Activated CD4-positive, alpha-beta T cell treated with anti-CD3 and anti-CD28 coated beads, Interleukin-10, Interleukin-2, amounts not matched to agents 100 ng/mL and 50 ng/mL, durations not matched to agents 16 hours and 8 hours (primary cell): ENCODE results near the gene ADGRA1.

Source experiments
- DNase-seq: peaks from one replicate; pipeline ENCODE4 v3.0.0-alpha.2; 2020

Gene ADGRA1

DNA sequence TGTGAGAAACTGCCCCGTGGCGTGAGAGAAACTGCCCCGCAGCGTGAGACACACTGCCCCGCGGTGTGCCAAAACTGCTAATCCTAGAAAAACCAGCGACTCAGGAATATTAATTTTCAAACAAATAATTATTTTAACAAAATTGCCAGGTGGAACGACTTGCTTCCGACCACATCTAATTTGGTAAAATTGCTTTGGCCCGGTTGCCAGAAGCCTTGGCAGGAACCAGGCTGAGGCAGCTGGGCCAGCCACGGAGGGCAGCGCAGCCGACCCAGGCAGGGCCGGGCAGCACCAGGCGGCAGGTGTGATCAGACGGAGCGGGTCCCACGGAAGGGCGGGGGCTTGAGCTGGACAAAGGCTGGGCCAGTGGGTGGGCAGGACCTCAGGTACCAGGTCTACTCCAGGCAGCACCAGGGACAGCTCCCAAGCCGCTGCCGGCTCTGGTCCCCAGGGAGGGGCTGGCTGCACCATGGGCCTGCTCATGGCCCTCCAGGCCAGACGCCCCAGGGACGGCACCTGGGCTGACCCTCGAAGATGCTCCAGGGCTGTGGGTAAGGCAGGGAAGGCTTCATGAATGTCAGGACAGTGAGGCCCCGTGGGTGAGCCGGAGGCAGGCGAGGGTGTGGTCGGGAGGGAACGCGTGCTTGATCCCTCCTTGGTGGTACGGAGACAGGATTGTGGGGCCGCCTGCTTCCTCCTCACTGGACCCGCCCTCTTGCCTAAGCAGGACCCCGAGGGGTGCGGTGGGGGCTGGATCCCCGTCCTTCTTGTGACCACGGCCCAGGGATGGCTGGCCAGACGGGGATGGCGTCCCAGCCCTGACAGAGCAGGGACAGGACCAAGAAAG is 7.7 kb upstream of the ADGRA1 start:
- DNase-seq: no peak

DNA sequence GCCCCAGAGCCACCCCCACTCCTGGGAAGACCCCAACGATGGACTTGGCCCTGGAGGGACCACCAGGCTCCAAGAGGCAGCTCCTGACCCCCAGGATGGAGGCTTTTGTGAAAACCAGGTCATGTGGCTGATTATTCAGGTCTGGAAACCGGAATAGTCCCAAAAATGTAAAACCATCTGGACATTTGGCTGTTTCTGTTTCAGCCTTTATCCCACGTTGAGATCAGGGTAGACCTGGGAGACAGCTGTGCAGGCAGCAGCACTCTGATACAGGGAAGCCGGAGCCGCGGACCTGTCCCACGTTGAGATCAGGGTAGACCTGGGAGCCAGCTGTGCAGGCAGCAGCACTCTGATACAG is 7.1 kb upstream of the ADGRA1 start:
- DNase-seq: no peak

DNA sequence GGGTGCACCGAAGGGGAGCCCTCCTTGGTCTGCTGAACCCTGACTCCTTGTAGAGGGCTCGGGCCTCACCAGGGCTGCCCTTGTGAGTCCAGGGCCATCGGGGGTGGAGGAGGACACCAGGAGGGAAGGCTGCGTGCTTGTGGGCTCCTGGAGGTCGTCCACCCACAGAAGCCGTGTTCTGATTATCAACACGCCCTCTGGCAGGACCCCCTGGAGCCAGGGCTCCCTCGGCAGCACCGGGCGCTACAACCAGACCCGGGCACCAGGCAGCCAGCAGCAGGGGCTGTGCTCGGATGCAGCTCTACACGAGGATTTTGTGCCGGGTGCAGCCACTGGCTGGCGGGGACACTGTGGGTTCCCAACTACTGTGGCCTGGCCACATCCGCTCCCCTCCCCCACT is 6.1 kb upstream of the ADGRA1 start:
- no peak for DNase-seq

DNA sequence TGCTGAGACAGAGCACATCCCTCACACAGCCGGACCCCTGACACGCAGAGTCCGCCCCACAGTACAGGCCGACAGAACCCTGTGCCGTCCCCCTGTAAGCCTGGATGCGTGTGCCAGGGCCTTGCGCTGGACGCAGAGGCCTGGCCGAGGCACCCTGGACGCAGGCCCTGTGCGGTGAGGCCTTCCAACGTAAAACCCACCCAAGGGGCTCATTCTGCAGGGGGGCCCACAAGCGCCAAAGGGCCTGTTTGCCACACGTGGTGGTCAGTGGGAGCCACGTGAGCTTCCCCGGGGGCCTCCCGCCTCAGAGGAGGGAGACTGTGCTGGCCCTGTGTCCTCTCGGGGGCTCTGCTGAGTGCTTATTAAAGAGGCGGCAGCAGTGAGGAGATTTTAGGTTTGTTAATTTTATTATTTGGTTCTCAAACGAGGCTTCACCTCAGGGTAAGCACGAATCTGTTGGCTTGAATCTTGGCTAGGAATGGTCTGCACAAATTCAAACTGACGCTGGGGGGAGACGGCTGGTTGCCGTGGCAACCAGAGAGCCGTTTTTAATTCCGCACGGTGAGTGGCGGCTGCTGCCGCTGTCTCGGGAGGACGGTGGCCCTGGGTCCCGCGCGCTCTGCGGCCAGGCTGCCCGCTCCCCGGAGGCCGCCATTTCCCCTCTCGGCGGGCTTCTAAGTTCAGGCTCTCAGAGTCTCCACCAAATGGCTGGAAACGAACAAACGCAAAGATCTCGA is 4.9 kb upstream of the ADGRA1 start:
- no peak for DNase-seq

DNA sequence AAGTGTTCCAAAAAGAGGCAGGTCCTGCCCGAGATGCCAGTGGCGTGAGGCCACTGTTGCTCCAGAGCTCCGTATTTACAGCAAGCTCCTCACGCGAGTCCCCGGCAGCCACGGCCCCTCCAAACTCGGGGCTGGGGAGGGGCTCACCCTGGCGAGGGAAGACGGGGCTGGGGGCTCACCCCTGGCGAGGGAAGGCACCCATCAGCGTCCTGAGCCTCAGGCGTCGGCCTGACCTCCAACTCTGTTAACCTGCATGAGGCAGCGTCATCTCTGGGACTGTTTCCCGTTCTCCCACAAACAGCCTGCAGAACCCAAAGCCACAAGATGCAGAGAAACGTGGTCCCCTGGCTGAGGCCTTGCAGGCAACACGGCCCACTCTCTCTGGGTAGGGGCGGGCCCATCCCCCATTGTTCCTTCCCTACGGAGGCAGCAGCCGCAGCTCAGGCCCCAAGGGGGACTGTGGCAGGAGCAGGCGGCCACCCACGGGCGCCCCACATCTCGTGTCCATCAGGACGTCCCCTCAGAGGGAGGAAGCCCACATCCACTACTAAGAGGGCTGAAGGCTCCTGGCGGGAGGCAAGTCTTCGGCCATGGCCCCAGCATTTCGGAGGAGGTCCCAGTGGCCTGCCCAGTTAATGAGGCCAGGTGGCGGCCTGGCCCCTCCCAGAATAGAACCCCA is 4.2 kb upstream of the ADGRA1 start:
- no peak for DNase-seq

DNA sequence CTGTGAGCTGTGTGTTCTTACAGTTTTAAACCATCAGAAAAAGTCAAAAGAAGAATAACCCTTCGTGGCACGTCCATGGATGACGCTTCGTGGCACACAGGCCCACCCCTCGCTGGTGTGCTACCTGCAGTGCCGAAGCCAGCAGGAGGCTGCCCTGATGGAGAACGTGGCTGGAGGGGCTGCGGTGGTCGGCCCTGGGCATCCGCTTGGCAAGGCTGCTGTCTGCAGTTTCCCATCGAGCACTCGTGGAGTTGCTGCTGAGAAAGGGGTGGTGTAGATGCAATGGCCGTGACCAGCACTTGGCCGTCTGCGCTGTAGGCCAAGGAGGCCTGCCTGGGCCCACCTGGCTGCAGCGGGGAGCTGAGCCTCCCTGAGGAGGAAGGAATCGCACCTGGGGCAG is 3.2 kb upstream of the ADGRA1 start:
- DNase-seq: no peak

DNA sequence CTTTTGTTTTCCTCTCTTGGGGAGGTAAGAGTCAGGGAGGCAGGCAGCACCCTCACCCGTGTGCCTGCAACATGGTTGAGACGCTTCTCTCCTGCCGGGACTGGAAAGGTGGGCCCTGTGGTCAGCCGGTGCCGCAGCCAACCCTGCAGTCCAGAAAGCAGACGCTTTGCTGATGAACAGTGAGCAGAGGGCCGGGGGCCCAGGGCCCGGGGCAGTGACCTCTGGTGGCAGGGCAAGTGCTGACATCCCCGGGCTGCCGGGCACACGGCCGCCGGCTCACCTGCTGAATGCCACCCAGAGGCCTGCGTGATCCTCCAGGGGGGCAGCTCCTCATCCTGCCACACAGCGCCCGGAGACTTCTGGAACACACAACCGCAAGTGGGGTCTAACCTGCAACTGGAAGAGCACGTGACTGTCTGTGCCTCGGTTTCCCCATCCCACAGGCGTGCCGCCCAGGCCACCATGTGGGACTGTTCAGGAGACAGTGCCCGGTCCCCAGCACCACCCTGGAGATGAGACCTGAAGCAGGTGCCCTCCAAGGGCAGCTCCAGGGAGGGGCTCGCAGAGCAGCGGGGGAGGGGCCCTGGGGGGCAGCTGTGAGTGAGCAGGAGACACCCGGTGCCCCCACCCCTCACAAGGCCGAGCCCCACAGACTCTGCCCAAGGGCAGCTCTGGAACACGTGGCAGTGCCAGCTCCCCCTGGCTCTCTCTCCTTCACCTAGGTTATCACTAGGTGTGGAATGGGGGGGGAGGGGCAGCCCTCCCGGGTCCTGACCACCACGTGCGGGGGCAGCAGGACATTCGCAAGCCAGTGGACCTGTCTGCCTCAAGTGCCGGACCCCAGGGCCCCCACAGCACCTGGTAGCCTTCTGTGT is 2.2 kb upstream of the ADGRA1 start:
- no peak for DNase-seq

DNA sequence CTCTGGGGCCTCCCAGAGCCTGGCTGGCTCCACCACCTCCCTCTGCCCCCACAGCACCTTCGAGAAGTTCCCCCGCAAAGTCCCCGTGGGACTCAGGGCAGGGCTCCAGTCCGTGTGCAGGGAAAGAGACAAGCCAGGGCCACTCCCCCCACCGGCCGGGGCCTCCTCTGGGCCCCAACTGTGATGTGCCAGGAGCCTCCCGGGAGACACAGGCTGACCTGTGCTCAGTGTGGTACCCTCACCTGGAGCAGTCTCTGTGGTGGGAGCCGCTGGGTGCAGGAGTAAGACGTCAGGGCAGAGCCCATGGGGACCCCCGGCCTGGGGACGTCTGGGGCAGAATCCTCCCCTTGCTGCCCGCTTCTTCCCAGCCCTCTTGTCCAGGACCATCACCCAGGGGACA is 1.5 kb upstream of the ADGRA1 start:
- no peak for DNase-seq

DNA sequence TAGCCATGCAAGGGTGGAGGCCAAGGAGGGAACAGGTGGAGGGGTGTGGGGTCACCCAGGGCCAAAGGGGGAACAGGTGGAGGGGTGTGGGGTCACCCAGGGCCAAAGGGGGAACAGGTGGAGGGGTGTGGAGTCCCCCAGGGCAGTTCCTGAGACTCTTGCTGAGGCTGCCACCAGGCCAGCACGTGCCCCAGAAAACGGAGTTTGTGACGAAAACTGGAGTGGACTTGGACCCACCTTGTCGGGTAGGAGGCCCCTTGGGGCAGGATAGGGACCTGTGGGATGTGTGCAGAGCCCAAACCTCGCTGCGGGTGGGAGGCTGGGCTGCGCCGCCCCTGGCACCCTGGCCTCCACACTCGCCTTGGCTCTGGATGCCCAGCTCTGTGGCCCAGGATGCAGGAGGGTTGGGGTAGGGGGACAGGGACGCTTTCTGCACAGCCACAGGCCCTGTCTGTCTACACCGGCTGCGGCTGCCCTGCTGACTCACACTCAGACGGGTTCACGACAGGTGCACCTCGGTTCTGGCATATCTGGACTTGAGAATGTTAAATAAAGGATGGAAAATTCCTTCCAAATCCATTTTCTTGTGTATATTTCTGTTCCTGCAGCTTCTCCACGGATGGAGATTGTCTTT is 562 bp upstream of the ADGRA1 start:
- no peak for DNase-seq

DNA sequence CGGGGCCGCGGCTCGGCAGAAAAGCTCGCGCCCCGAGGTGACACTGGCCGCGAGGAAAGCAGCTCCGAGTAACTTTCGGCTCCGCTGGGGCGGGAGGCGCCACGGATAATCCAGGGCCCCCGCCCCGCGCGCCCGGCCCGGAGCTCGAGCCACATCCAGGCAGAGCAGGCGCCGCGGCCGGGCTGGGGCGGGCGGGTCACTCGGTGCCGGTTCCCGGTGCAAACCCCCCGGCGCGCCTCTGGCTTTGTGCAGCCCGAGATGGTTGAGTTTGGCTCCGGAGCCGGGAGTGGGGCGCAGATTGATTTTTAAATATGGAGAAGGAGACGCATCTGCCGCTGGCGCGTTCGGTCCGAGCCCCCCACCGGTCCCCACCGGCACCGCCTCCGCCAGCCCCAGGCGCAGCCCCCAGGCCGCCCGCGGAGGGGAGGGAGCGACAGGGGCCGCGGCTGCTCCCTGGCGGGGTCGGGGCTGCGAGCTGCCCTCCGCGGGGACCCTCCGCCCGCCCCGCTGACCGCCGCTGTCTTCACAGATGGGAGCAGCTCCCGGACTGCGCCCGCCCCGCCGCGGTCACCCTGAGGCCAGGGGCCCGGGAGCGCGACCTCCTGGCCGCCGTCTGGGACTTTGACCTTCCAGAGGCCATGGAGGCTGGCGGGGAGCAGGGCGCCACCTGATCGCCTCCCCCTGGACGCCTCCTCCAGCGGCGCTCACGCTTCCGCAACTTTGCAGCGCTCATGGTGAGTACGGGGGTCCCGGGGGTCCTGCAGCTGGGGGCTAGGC is 643 bp downstream of the ADGRA1 start:
- no peak for DNase-seq

DNA sequence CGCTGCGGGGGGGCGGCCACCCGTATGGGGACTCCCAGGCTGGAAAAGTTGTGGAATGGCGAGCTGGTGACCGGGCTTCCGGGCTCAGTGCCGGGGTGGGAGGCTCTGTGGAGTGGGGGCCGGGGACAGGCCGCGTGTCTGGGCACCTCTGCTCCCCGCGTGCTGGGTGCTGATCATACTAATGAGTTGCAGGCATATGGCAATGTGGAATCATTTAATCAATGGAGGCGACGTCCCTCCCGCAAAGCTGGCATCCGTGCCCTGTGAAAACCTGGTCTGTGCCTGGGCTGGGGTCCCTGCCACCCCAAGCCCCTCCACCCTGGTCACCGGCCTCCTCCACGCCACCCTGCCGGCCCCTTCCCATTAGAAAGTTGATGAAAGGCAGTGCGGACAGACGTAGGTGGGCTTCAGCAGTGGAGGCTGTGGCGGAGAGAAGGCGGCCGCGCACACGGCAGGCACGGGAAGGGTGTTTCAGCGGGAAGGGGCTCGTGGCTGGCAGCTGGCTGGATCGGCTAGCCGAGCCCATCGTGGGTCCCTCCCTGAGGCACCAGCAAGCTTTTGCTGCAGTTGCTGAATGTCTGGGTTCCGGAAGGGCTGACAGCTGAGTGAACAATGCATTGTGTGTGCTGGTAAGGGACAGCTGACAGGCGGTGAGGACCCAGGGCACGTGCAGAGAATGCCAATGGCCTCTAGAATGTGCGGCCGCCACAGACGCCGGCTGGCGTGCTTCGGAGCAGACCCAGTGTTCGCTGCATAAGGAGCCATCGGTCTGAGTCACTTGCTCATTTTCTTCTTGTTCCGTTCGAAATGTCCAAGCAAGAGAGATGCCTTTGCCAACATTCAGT is 1.5 kb downstream of the ADGRA1 start:
- DNase-seq: no peak

DNA sequence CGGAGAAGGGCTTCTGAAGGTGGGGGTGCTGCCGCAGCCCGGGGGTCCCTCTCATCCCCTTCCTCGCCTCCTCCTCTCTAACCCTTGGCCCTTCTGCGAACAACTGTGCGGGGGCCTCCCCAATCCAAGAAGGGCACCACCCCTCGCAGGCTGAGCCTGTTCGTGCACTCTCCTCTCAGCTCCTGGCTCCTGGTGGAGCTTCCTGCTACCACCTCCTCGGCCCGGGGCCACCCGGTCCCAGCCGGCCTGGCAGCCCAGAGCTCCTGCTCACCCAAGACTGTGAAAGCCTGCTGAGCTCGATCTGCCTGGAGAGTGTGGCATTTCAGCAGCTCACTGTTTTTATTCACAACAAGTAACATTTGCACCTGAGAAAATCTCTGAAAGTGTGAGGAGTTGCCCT is 2.4 kb downstream of the ADGRA1 start:
- no peak for DNase-seq

DNA sequence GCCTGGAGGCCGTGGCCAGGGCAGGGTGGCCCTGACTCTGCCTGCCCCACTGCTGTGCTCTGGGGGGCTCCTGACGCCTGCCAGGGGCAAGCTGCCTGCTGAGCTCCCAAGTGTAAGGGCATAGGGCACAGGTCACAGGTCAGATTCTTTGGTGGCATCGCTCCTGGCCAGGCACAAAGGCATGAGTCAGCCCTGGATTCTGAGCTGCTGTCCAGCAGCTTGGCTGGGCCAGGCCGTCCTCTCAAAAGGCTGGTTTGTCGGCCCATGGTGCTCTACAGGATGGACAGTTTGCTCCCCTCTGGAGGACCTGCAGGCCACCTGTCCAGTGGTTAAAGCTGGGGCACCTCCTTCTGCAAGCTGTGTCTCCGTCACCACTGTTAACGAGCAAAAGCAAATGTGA is 2.9 kb downstream of the ADGRA1 start:
- DNase-seq: no peak

DNA sequence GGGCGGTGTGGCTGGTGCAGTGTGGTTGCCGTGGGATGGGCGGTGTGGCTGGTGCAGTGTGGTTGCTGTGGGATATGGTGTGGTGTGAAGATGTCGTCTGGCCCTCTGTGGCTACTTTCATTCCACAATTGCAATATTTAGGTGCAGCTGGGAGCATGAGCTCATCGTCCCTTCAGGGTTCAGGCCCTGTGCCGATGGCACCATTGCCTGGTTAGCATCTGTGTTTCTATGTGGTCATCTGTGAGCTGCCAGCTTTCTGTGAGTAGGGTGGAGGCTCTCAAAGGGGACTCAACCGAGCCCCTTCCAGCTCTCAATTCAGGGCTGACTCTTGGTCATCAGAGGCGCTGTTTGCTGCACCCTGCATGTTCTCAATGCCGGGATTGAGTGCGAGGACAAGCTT is 3.6 kb downstream of the ADGRA1 start:
- no peak for DNase-seq

DNA sequence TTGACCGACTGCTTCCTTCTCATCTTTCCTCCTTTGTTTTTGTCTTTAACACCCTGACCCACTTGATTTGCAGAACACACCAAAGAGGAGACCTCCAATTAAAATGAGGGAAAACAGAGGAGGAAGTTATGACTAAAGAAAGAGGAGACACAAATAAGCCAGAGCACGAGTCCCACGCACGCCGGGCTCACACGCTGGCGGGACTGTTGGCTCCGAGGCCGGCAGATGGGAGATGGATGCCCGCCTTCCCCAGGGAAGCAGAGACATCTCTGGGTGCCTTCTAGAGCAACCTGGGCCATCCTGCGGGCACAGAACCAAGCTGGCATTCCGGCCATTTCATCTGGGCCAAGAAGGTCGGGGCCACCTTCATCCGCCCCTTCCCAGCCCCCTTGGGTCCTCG is 5.6 kb downstream of the ADGRA1 start:
- no peak for DNase-seq

DNA sequence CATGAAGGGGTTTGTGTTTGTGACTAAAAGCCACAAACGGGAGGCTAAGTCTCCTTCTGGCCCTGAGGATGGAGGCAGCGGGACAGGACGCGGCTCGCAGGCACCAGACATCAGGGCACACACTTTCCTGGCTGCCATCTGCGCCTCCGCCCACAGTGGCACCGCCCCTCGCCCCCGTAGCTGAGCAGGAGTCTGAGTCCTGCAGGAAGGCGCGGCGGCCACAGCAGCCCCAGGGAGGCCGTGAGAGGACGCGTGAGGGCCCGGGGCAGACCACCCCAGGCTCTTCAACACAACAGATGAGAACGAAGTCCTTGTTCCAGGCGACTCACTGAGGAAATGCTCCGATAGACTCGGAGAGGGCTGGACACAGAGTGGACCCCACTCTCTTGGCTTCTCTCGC is 6.6 kb downstream of the ADGRA1 start:
- DNase-seq: no peak

DNA sequence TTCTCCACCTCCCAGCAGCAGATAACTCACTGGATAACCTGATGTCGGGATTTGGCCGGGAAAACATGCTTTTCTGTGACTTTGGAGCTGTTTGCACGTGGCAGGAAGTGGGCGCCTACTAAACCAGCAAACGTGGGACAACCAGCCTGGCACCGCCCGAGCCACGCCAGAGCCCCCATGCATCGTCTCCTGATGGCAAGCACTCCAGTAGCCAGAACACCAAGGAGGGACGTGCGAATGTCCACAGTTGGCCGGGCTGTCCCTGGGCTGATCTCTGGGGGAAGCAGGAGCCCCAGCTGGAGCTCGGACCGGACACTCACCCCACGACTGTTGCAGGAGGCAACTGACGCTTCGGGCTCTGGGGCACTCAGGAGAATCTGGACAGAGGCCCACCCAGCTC is 7.1 kb downstream of the ADGRA1 start:
- no peak for DNase-seq

DNA sequence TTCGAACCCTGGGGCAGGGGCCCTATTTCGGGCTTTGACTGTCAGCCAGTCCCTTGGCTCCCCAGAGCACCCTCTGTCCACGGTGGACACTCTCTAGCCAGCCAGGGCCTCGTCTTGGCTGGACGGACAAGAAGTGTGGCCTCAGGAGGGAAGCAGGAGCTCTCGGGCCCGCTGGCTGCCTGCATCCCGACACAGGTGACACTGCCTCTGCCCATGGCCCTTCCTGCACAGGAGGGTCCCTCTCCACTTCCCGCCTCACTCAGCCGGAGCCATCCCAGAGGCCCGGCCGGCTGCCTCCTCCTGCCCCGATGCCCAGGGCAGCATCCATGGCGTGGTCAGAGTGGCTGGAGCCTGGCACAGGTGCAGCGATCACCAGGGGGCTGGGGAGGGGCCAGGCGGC is 7.9 kb downstream of the ADGRA1 start:
- no peak for DNase-seq

DNA sequence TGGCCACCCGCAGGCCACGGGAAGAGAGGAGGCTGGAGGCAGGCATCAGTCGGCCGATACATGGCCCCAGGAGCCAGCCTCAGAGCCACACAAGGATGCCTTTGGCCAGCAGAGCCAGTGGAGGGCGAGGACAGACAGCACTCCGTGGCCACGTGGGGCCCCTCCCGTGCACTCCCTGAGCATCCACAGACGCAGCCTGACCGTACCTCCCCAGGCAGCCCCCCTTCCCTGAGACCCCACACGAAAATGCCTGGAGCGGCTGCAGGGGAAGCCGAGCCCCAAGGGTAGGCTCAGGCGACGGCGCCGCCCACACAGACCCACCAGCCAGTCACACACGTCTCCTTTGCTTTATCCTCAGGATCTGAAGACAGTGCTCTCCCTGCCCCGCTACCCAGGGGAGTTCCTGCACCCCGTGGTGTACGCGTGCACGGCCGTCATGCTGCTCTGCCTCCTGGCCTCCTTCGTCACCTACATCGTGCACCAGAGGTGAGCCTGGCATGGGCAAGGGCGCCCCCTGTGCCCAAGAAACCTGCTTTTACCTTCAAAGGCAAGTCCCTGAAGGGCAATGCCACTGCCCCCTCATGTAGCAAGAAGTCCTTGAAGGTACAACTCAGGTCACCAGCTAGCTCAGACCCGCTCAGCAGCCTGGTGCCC is 9.0 kb downstream of the ADGRA1 start:
- DNase-seq: no peak

DNA sequence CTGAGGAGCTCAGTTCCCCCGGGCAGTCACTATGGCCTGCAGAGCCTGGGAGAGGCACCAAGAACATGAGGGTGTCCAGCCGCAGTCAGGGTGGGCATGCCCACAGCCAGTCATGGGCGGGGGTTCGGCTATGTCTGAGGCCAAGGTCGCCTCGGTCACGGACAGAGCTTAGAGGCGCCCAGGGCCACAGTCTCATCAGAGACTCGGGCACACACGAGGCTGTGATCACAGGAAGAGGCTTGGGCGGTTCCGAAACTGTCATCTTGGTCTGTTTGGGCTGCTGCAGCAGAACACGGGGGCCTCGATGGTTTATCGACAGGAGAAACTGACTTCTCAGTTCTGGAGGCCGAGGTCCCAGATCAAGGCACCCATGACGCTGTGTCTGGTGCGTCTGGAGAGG is 9.7 kb downstream of the ADGRA1 start:
- DNase-seq: no peak
